ENCODE data around the gene ECE2. TPM values are rescaled to one million over a fixed set of nuclear protein-coding genes. Genes with fewer than 3 reads are reported as not detected.
A peak's percentile ranks its signal among the peaks of the same experiment; 100 is the strongest.

The ECE2 gene
- total RNA-seq, 6 experiments from 2014 or later, result not detected

- ATAC-seq, result no peak
- Histone ChIP-seq H3K4me1 (peaks cover 0 to 14% (median 0%) of the 10 kb centered on the region in 4 donors), H3K27ac (no peak overlapping the region), H3K36me3 (no peaks in the 10 kb centered on the region), H3K9me3 (no peaks in the 10 kb centered on the region), H3K4me3 (no peak overlapping the region), H3K27me3 (no peaks in the 10 kb centered on the region)
- intact Hi-C loops (cut with DNase I), result no loop called here
- no peak for TF ChIP-seq CTCF (IDR thresholded peaks at IDR 0.05)
- TF ChIP-seq POLR2A (IDR thresholded peaks at IDR 0.05), result no peak
- no peak for DNase-seq
- WGBS (ENCODE audit: insufficient coverage, low coverage, low lambda C conversion rate, missing lambda C conversion rate), result 94% methylated on average over 22 of the region's 23 CpGs
These were observed 18.5 kb upstream of the ECE2 start for GRCh38 chr3:184257083-184257915.

GRCh38 chr3:184258926-184259325 is 16.9 kb upstream of the ECE2 start:
- intact Hi-C loops (cut with DNase I), result no loop called here

GRCh38 chr3:184259396-184259877 is 16.4 kb upstream of the ECE2 start:
- intact Hi-C loops (cut with DNase I), result no loop called here
- DNase-seq (no peak), ATAC-seq (peak in 1 of 4 donors; percentile 5)
- no peak for TF ChIP-seq CTCF (IDR thresholded peaks at IDR 0.05)
- no peak for TF ChIP-seq POLR2A (IDR thresholded peaks at IDR 0.05)
- Histone ChIP-seq H3K36me3 (no peaks in the 10 kb centered on the region), H3K4me3 (no peak overlapping the region), H3K9me3 (no peaks in the 10 kb centered on the region), H3K27me3 (no peaks in the 10 kb centered on the region), H3K4me1 (peaks cover 0 to 19% (median 0%) of the 10 kb centered on the region in 4 donors), H3K27ac (no peak overlapping the region)
- WGBS (ENCODE audit: insufficient coverage, low coverage, low lambda C conversion rate, missing lambda C conversion rate), result 52% methylated on average over 8 of the region's 28 CpGs

More at GRCh38 chr3:184258926-184259325, 16.9 kb upstream of the ECE2 start:
- Histone ChIP-seq H3K27me3 (no peaks in the 10 kb centered on the region), H3K36me3 (no peaks in the 10 kb centered on the region), H3K4me3 (no peak overlapping the region), H3K27ac (no peak overlapping the region), H3K4me1 (peaks cover 0 to 19% (median 0%) of the 10 kb centered on the region in 4 donors), H3K9me3 (no peaks in the 10 kb centered on the region)
- no peak for DNase-seq
- no peak for ATAC-seq
- TF ChIP-seq CTCF (IDR thresholded peaks at IDR 0.05) (no peak), POLR2A (IDR thresholded peaks at IDR 0.05) (no peak)
- WGBS (ENCODE audit: insufficient coverage, low coverage, low lambda C conversion rate, missing lambda C conversion rate), result 95% methylated on average over 4 of the region's 5 CpGs

GRCh38 chr3:184259878-184260723 is 15.7 kb upstream of the ECE2 start:
- Histone ChIP-seq H3K4me3 (no peak overlapping the region), H3K27me3 (no peaks in the 10 kb centered on the region)
- DNase-seq, result peak in 1 of 3 donors; percentile 45

More at GRCh38 chr3:184259878-184260723, 15.7 kb upstream of the ECE2 start:
- Histone ChIP-seq H3K36me3 (no peaks in the 10 kb centered on the region), H3K9me3 (no peaks in the 10 kb centered on the region), H3K27ac (no peak overlapping the region), H3K4me1 (peaks cover 0 to 19% (median 0%) of the 10 kb centered on the region in 4 donors)
- ATAC-seq, result peak; percentile 30 to 74 (median 41)
- WGBS (ENCODE audit: insufficient coverage, low coverage, low lambda C conversion rate, missing lambda C conversion rate), result 4% methylated on average over 10 of the region's 91 CpGs
- intact Hi-C loops (cut with DNase I), result no loop called here
- TF ChIP-seq POLR2A (IDR thresholded peaks at IDR 0.05), result no peak
- no peak for TF ChIP-seq CTCF (IDR thresholded peaks at IDR 0.05)

Data from right lobe of liver (tissue), 6 donors.